D721Med (cell line): ENCODE results near the gene SNCB.

ENCODE experiments used
- DNase-seq: peaks from one replicate; pipeline ENCODE4 v3.0.0; 2011; ENCODE audit warnings: low spot score; ENCODE audit not compliant: insufficient read length
- FAIRE-seq: peaks from 2 replicates; lab custom pipeline; 2011; peaks lifted over from hg19 to GRCh38; lab: Jason Lieb, UNC
- TF ChIP-seq, protein P1 (sequence below): IDR thresholded peaks from 2 replicates; pipeline ENCODE4 v1.5.1; 2012; ENCODE audit warnings: mild to moderate bottlenecking, control low read depth; ENCODE audit not compliant: insufficient read depth; ENCODE audit errors: missing control alignments

The SNCB gene

DNA sequence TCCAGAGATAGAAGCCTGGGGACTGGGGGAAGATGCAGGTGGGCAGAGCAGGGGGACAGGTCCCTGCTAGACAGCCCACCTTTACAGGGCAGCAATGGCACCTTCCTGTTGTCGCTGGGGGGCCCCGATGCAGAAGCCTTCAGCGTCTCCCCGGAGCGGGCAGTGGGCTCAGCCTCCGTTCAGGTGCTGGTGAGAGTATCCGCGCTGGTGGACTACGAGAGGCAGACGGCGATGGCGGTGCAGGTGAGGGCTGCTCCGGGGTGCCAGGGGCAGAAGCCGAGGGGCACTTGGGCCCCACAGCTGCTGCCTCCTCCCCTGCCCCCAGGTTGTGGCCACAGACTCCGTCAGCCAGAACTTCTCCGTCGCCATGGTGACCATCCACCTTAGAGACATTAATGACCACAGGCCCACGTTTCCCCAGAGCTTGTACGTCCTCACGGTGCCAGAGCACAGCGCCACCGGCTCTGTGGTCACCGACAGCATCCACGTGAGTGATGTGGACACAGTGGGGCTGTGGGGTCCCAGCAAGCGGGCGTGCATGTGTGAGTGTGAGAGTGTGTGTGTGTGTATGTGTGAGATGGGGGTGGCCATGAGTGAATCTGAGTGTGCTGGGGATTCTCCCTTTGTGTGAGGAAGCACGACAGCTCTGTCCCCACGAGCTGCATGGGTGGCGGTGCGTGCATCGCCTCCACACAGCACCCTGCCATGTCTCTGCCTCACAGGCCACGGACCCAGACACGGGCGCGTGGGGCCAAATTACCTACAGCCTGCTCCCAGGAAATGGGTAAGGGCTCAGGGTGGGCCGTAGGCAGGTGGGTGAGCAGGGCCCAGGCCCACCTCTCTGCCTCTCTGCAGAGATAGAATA is 52.8 kb downstream of the SNCB start:
- no peak for FAIRE-seq
- TF ChIP-seq, protein P1, sequence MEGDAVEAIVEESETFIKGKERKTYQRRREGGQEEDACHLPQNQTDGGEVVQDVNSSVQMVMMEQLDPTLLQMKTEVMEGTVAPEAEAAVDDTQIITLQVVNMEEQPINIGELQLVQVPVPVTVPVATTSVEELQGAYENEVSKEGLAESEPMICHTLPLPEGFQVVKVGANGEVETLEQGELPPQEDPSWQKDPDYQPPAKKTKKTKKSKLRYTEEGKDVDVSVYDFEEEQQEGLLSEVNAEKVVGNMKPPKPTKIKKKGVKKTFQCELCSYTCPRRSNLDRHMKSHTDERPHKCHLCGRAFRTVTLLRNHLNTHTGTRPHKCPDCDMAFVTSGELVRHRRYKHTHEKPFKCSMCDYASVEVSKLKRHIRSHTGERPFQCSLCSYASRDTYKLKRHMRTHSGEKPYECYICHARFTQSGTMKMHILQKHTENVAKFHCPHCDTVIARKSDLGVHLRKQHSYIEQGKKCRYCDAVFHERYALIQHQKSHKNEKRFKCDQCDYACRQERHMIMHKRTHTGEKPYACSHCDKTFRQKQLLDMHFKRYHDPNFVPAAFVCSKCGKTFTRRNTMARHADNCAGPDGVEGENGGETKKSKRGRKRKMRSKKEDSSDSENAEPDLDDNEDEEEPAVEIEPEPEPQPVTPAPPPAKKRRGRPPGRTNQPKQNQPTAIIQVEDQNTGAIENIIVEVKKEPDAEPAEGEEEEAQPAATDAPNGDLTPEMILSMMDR: no peak
- no peak for DNase-seq

DNA sequence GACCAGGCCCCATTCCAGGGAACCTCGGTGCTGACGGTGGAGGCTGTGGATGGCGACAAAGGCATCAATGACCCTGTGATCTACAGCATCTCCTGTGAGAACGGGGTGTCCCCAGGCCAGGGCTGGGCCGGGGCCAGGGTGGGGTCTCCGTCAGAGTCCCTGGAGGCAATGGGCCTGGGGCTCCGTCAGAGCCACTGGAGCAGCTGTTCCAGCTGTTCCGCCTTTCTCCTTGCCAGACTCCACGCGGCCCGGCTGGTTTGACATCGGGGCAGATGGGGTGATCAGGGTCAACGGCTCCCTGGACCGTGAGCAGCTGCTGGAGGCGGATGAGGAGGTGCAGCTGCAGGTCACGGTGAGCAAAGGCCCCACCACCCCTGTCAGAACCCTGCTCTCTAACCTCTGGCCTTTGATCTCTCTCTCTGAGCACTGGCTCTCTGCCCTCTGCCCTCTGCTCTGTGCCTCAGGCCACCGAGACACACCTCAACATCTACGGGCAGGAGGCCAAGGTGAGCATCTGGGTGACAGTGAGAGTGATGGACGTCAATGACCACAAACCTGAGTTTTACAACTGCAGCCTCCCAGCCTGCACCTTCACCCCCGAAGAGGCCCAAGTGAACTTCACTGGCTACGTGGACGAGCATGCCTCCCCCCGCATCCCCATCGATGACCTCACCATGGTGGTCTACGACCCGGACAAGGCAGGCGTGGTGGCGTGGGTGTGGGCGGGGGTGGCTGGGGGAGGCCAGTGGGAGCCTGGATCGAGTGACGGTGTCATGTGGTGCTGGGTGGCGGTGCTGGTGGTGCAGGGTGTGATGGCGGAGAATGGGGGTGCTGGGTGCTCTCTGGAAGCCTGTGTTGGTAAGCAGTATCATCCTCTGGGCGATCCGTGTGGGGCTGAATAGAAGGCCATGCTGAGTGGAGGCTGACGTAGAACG is 54.6 kb downstream of the SNCB start:
- no peak for FAIRE-seq

DNA sequence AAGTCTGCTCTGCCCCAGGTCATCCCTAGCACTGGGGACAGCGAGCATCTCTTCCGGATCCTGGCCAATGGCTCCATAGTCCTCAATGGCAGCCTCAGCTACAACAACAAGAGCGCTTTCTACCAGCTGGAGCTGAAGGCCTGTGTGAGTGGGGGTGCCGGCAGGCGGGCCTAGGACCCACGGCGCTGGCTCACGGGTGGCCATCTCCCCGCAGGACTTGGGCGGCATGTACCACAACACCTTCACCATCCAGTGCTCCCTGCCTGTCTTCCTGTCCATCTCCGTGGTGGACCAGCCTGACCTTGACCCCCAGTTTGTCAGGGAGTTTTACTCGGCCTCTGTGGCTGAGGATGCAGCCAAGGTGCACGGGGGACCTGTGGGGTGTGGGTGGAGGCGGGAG is 55.3 kb downstream of the SNCB start:
- TF ChIP-seq, protein P1: no peak
- FAIRE-seq (no peak), DNase-seq (no peak)

More for the DNA sequence above, 54.6 kb downstream of the SNCB start:
- no peak for DNase-seq
- TF ChIP-seq, protein P1: no peak

DNA sequence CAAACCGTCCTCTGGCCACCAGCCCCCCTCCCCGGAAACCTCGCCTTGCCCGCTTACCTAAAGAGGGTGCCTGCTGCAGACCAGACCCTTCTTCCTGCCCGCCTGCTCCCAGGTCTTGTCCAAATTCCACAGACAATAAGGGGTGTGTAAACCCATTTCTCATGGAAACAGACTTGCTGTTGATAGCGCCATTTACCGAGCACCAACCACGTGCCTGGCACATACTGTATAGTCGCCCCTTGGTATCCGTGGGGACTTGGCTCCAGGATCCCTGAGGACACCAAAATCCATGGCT is 56.1 kb downstream of the SNCB start:
- no peak for FAIRE-seq
- DNase-seq: no peak

DNA sequence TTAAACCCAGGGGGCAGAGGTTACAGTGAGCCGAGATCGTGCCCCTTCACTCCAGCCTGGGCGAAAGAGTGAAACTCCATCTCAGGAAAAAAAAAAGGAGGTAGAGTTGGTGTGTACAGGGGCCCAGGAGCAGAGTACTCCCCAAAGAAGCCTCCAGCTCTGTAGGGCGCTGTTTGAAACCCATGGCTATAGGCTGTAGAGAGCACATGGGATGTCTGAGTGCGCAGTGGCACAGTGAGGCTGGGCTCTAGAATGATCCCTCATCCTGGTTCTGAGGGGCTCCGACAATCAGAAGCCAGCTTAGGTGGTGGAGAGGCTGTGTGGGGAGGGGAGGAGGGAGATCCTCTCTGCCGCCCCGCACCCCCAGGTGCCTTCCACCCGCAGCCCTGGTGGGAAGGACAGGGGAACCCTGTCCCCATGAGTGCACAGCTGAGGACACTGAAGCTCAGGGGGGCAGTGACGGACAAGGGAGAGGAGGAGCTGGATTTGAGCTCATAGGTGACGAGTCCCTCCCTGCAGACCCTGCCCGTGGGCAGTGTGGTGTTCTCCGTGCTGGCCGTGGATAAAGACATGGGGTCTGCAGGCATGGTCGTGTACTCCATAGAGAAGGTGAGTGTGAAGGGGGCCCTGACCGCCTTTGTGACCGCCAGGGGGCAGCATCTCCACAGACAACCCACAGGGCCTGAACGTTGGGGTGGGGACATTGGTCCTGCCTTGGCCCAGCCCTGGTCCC is 56.6 kb downstream of the SNCB start:
- FAIRE-seq (no peak), DNase-seq (peak; percentile 84)
- TF ChIP-seq, protein P1: peak; percentile 66

More for the DNA sequence above, 56.1 kb downstream of the SNCB start:
- TF ChIP-seq, protein P1: no peak
